ENCODE data around the gene AKR1D1. TPM values are rescaled to one million over a fixed set of nuclear protein-coding genes. Genes with fewer than 3 reads are reported as not detected.

Gene AKR1D1
- total RNA-seq, 4 donors from 2014 or later, result not detected

DNA sequence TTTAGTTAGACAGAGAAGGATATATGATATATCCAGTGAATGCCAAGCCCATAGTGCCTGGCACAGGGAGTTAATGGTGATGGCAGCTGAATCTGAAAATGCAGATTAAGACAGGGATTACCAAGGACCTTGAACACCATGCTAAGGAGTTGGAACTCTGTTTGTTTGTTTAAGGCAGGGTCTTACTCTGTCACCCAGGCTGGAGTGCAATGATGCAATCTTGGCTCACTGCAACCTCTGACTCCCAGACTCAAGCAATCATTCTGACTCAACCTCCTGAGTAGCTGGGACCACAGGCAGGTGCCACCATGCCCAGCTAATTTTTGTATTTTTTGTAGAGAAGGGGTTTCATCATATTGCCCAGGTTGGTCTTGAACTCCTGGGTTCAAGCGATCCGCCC is 1.6 kb downstream of the AKR1D1 start:
- TF ChIP-seq POLR2AphosphoS5 (IDR thresholded peaks at IDR 0.05), result no peak
- TF ChIP-seq POLR2A (IDR thresholded peaks at IDR 0.05; ENCODE audit: low read depth), result no peak
- TF ChIP-seq, protein P1, sequence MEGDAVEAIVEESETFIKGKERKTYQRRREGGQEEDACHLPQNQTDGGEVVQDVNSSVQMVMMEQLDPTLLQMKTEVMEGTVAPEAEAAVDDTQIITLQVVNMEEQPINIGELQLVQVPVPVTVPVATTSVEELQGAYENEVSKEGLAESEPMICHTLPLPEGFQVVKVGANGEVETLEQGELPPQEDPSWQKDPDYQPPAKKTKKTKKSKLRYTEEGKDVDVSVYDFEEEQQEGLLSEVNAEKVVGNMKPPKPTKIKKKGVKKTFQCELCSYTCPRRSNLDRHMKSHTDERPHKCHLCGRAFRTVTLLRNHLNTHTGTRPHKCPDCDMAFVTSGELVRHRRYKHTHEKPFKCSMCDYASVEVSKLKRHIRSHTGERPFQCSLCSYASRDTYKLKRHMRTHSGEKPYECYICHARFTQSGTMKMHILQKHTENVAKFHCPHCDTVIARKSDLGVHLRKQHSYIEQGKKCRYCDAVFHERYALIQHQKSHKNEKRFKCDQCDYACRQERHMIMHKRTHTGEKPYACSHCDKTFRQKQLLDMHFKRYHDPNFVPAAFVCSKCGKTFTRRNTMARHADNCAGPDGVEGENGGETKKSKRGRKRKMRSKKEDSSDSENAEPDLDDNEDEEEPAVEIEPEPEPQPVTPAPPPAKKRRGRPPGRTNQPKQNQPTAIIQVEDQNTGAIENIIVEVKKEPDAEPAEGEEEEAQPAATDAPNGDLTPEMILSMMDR (IDR thresholded peaks at IDR 0.05), result no peak
- TF ChIP-seq EP300 (IDR thresholded peaks at IDR 0.05), result no peak
- no peaks in the 10 kb centered on the region for H3K9me3 ChIP-seq
- intact Hi-C loops (cut with DNase I), result no loop called here
- H3K27me3 ChIP-seq, result no peaks in the 10 kb centered on the region
- DNase-seq (ENCODE audit: extremely low spot score), result no peak
- H3K4me1 ChIP-seq, result no peaks in the 10 kb centered on the region
- H3K27ac ChIP-seq (replicated peaks in 1 of 4), result no peak overlapping the region
- H3K36me3 ChIP-seq, result no peaks in the 10 kb centered on the region
- 100% methylated on average over 2 of the region's 2 CpGs for WGBS
- H3K4me3 ChIP-seq, result no peak overlapping the region

DNA sequence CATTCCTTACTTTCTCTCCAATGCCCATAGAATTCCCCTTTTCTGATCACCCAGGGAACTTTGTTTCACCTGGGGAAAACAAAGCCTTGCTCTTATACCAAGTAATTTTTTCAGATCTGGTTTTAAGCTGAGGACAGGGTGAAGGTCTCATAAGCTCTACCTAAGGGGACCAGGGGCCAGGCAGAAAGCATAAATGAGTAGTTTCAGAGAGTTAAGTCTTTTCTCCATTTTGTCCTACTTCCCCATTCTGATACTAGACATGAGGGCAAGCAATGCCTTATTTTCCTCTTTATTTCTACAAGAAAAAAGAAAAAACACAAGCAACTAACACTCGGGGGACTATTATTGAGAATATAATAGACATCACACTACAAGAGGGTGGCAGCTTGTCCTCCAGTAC is 2.9 kb downstream of the AKR1D1 start:
- no peak for DNase-seq (ENCODE audit: extremely low spot score)
- H3K36me3 ChIP-seq, result no peaks in the 10 kb centered on the region
- no peak overlapping the region for H3K27ac ChIP-seq (replicated peaks in 1 of 4)
- TF ChIP-seq, protein P1 (IDR thresholded peaks at IDR 0.05), result no peak
- no peak for TF ChIP-seq POLR2A (IDR thresholded peaks at IDR 0.05; ENCODE audit: low read depth)
- TF ChIP-seq EP300 (IDR thresholded peaks at IDR 0.05), result no peak
- TF ChIP-seq POLR2AphosphoS5 (IDR thresholded peaks at IDR 0.05), result no peak
- H3K9me3 ChIP-seq, result no peaks in the 10 kb centered on the region
- intact Hi-C loops (cut with DNase I), result no loop called here
- H3K27me3 ChIP-seq, result no peaks in the 10 kb centered on the region
- no peaks in the 10 kb centered on the region for H3K4me1 ChIP-seq
- 84% methylated on average over 1 of the region's 1 CpG for WGBS
- no peak overlapping the region for H3K4me3 ChIP-seq

DNA sequence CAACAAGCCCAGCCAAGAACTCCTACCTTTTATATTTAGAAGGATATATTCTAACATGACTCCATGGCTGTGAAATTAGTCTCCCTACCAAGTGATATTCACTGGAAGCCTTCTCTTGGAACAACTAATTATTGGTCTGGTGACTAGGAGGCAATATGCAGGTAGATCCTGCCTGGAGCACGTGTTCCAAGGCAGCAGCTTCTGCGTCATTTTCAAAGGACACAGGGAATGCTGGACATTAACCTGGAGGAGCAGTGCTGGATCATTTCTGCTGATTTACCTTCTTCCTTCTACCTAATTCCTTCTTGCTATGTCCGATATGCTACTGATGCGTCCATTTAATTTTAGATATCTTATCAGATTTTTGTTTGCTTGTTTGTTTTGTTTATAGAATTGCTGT is 5.6 kb downstream of the AKR1D1 start:
- no peaks in the 10 kb centered on the region for H3K36me3 ChIP-seq
- H3K27me3 ChIP-seq, result no peaks in the 10 kb centered on the region
- intact Hi-C loops (cut with DNase I), result no loop called here
- TF ChIP-seq EP300 (IDR thresholded peaks at IDR 0.05) (no peak), POLR2AphosphoS5 (IDR thresholded peaks at IDR 0.05) (no peak), POLR2A (IDR thresholded peaks at IDR 0.05; ENCODE audit: low read depth) (no peak)
- TF ChIP-seq, protein P1 (IDR thresholded peaks at IDR 0.05), result no peak
- no peak overlapping the region for H3K4me3 ChIP-seq
- H3K4me1 ChIP-seq, result no peaks in the 10 kb centered on the region
- 79% methylated on average over 4 of the region's 4 CpGs for WGBS
- no peak for DNase-seq (ENCODE audit: extremely low spot score)
- H3K9me3 ChIP-seq, result no peaks in the 10 kb centered on the region
- H3K27ac ChIP-seq (replicated peaks in 1 of 4), result no peak overlapping the region

DNA sequence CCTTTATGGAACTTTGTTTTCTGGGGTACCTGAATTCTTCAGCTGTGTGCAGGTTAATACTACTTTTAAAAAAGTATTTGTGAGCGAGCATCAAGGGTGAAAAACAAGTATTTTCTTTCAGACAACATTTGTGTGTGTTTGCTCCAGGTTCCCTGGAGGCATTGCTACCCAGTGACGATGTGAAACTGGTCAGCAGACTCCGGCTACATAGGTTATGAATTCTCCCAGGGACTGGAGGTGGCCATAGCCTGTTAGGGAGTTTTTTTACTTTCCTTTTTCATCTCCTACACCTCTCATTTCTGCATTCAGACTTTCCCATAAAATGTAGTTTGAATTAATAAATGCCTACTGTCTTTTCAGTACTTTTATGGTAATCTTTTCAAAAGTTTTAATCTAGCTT is 7.6 kb downstream of the AKR1D1 start:
- Histone ChIP-seq H3K27ac (replicated peaks in 1 of 4) (no peak overlapping the region), H3K36me3 (no peaks in the 10 kb centered on the region), H3K9me3 (no peaks in the 10 kb centered on the region), H3K27me3 (no peaks in the 10 kb centered on the region), H3K4me3 (no peak overlapping the region), H3K4me1 (no peaks in the 10 kb centered on the region)
- no peak for DNase-seq (ENCODE audit: extremely low spot score)
- no peak for TF ChIP-seq EP300 (IDR thresholded peaks at IDR 0.05)
- no peak for TF ChIP-seq POLR2A (IDR thresholded peaks at IDR 0.05; ENCODE audit: low read depth)
- no peak for TF ChIP-seq POLR2AphosphoS5 (IDR thresholded peaks at IDR 0.05)
- TF ChIP-seq, protein P1 (IDR thresholded peaks at IDR 0.05), result no peak
- 50% methylated on average over 3 of the region's 3 CpGs for WGBS
- intact Hi-C loops (cut with DNase I), result no loop called here

DNA sequence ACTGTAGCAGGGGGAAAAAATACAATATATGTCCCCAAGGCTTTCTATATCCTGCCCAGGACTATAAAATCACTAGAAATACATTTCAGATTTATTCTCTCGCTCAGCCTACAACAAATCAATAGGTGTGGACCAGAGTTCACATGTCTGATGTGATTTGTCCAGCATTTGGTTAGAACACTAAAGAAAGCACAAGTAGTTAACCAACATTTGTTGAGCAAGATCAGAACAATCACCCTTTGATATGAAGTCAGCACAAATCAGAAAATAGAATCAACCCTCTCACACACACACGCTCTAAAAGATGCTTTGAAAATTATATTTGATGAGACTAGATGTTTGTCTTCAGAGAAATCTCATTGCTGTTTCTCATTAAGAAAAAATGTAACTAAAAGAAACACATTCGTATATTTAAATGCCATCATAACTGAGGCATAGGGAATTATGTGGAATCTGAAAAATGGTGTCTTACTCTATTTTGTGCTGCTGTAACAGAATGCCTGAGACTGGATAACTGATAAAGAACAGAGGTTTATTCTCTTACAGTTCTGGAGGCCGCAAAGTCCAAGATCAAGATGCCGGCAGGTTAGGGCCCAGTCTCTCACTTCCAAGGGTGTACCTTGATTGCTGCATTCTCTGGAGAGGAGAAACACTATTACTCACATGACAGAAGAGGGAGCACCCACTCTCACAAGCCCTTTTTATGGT is 10.5 kb downstream of the AKR1D1 start:
- Histone ChIP-seq H3K9me3 (no peaks in the 10 kb centered on the region), H3K4me1 (no peaks in the 10 kb centered on the region), H3K27me3 (no peaks in the 10 kb centered on the region), H3K36me3 (no peaks in the 10 kb centered on the region), H3K27ac (replicated peaks in 1 of 4) (no peak overlapping the region), H3K4me3 (no peak overlapping the region)
- intact Hi-C loops (cut with DNase I), result no loop called here
- TF ChIP-seq EP300 (IDR thresholded peaks at IDR 0.05) (no peak), POLR2AphosphoS5 (IDR thresholded peaks at IDR 0.05) (no peak), POLR2A (IDR thresholded peaks at IDR 0.05; ENCODE audit: low read depth) (no peak)
- TF ChIP-seq, protein P1 (IDR thresholded peaks at IDR 0.05), result no peak
- no peak for DNase-seq (ENCODE audit: extremely low spot score)
- 89% methylated on average over 5 of the region's 5 CpGs for WGBS

All from esophagus muscularis mucosa (tissue), 4 donors.